Measurements from ENCODE around the gene DHRSX. TPM values are rescaled to one million over a fixed set of nuclear protein-coding genes. Genes with fewer than 3 reads are reported as not detected.

Gene DHRSX
- total and polyA plus RNA-seq, 2 of the 8 experiments (the other 6 are each of a cell fraction or from before 2014, with no cell fraction given), result 35.1 to 43.4 TPM

- Histone ChIP-seq H3K4me3 (ENCODE audit: extremely low read depth in 1 of 4, insufficient read depth in 2 of 4, low read depth in 3 of 4, low read length in 4 of 4) (no peak overlapping the region), H3K23me2 (ENCODE audit: low read depth, low read length) (no peaks in the 10 kb centered on the region), H4K8ac (ENCODE audit: extremely low read depth, insufficient read depth, low read length) (no peak overlapping the region), H3K4me1 (replicated peaks in 1 of 4; ENCODE audit: control insufficient read depth in 3 of 4, insufficient read depth in 4 of 4, low read length in 3 of 4) (peaks cover 0 to 11% (median 5%) of the 10 kb centered on the region in 4 experiments; a peak in 4 of 7 replicates), H2BK12ac (ENCODE audit: low read depth, low read length) (peak overlapping the region; percentile 64), H3K23ac (ENCODE audit: insufficient read length) (no peak overlapping the region), H3K18ac (ENCODE audit: extremely low read depth, low read length) (peak overlapping the region; percentile 44), H2AFZ (ENCODE audit: low read length) (no peak overlapping the region), H3K27ac (ENCODE audit: low read depth, low read length) (no peak overlapping the region), H4K20me1 (replicated peaks in 1 of 2; ENCODE audit: control insufficient read depth in 1 of 2, insufficient read depth in 2 of 2, low read length in 2 of 2) (peaks cover 0 to 5% of the 10 kb centered on the region in 2 experiments), H2AK5ac (ENCODE audit: low read depth, low read length) (peak overlapping the region; percentile 94), H3K4ac (replicated peaks; ENCODE audit: insufficient read length, low read depth, low read length) (no peak overlapping the region), H2BK15ac (ENCODE audit: low read length) (peak overlapping the region; percentile 50; the same call in 1 of the 2 replicates), H3K9me3 (ENCODE audit: insufficient read depth in 2 of 2, low read depth in 1 of 2, low read length in 1 of 2) (peaks cover 2 to 4% of the 10 kb centered on the region in 2 experiments; a peak in 2 of 4 replicates), H4K91ac (replicated peaks; ENCODE audit: insufficient read length, low read length) (peak overlapping the region; percentile 36), H4K5ac (ENCODE audit: insufficient read length, low read depth, low read length) (no peak overlapping the region), H3K56ac (replicated peaks; ENCODE audit: insufficient read length, low read depth, low read length) (no peak overlapping the region), H3K79me2 (ENCODE audit: control insufficient read depth in 1 of 2, insufficient read depth in 2 of 2, low read length in 2 of 2) (peaks cover 4 to 80% of the 10 kb centered on the region in 2 experiments; a peak in 3 of 4 replicates), H3K4me2 (ENCODE audit: insufficient read depth in 1 of 2, low read depth in 2 of 2, low read length in 2 of 2) (no peak overlapping the region), H3K27me3 (replicated peaks in 1 of 4; ENCODE audit: control insufficient read depth in 3 of 4, extremely low read depth in 1 of 4, insufficient read depth in 3 of 4, low read length in 3 of 4) (no peaks in the 10 kb centered on the region), H3K79me1 (ENCODE audit: low read depth, low read length) (peaks cover 13% of the 10 kb centered on the region), H2BK5ac (ENCODE audit: low read depth, low read length) (peak overlapping the region; percentile 21; the same call in 1 of the 2 replicates), H3K9ac (replicated peaks in 1 of 4; ENCODE audit: extremely low read depth in 1 of 4, low read depth in 3 of 4, low read length in 3 of 4) (no peak overlapping the region), H3K14ac (ENCODE audit: insufficient read length) (no peak overlapping the region), H2BK20ac (ENCODE audit: low read length) (peak overlapping the region; percentile 67), H2BK120ac (replicated peaks; ENCODE audit: low read depth, low read length) (no peak overlapping the region), H3K36me3 (ENCODE audit: control insufficient read depth in 2 of 4, insufficient read depth in 4 of 4, low read length in 3 of 4) (peaks cover 0 to 1% (median 0%) of the 10 kb centered on the region in 4 experiments; a peak in 4 of 8 replicates)
- ChIA-PET POLR2A (ENCODE audit: partially characterized antibody) (no interaction called here), CTCF (ENCODE audit: partially characterized antibody) (no interaction called here)
- FAIRE-seq, result no peak
- WGBS, 2 experiments (ENCODE audit: extremely low coverage in 1 of 2, insufficient coverage in 1 of 2, insufficient read length in 1 of 2, insufficient replicate concordance in 2 of 2, low coverage in 1 of 2, low lambda C conversion rate in 2 of 2, missing lambda C conversion rate in 1 of 2), result 89% methylated on average over 22 of the region's 22 CpGs; no CpG with 5 or more reads in 1 of the 2 experiments
- no peak for DNase-seq (ENCODE audit: low read depth in 1 of 2, low spot score in 2 of 2)
- TF ChIP-seq SP4 (IDR thresholded peaks at IDR 0.05; ENCODE audit: low read length), result no peak
- 0 out of 2 replicates have a peak, but pooled peaks have one; percentile 17 for TF ChIP-seq YY1 (IDR thresholded peaks at IDR 0.05; ENCODE audit: low read depth, low read length)
- TF ChIP-seq SP1 (IDR thresholded peaks at IDR 0.05; ENCODE audit: low read depth, low read length), result peak; percentile 77; the same call in 1 of the 2 replicates
These were observed 48.4 kb downstream of the DHRSX start for GRCh38 chrX:2452317-2452784.
